ENCODE measurements around the gene RNH1. TPM values are rescaled to one million over a fixed set of nuclear protein-coding genes. Genes with fewer than 3 reads are reported as not detected.

Gene RNH1
- total RNA-seq, 1 experiment from 2014 or later, result 832 TPM

GRCh38 chr11:540583-541432 is 33.8 kb upstream of the RNH1 start:
- no peaks in the 10 kb centered on the region for H3K36me3 ChIP-seq
- H3K4me3 ChIP-seq, result no peak overlapping the region
- H3K9me3 ChIP-seq, result no peaks in the 10 kb centered on the region
- H3K27me3 ChIP-seq, result no peaks in the 10 kb centered on the region
- DNase-seq, result no peak

DNA sequence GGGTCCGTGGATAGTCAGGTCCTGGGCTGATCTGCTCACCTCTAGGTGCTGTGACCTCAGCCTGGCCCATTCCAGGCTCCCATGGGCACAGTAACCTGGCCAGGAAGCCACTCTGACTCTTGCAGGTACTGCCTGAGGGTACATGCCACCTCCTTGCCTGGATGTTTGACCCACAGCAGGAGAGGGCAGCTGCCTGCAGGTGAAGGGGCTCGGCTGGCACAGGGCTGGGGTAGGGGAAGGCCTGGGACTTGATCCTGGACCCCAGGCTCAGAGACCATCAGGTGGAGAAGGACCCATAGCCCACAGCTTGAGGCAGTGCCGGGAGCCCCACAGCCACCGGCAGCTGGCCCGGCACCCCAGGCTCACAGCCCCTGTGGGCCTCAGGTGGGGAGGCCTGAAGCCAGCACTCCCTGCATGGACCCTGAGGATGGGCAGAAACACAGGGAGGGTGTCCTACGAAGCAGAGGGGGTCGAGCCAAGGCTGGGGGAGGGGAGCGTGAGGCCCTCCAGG is 33.0 kb upstream of the RNH1 start:
- Histone ChIP-seq H3K9me3 (no peaks in the 10 kb centered on the region), H3K36me3 (no peaks in the 10 kb centered on the region), H3K4me3 (no peak overlapping the region), H3K27me3 (no peaks in the 10 kb centered on the region)
- no peak for DNase-seq

DNA sequence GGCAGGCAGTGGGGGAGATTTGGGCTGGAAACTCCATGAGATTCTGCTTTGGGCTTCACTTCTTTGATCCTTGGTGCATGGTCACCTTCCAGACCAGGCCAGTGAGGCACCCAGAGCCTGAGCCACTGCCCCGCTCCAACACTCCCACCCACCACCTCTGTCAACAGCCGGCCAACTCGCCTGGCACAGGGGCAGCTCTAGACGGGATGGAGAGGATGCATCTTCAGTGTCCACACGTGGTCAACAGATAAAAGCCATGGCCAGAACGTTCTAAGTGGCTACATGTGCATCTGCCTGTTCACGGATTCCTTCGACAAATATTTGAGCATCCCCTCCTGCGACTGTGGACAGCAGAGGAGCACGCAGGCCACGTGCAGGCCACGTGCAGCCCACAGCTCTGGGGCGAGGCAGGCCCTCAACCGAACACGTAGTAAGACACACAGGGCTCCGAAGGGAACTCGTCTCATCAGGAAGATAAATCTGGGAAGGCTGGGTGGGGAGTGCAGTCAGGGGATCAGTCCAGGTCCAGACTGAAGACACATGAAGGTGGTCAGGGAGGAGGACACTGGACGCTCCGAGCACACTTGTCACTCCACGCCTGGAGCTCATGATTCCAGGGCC is 31.5 kb upstream of the RNH1 start:
- H3K4me3 ChIP-seq, result no peak overlapping the region
- H3K36me3 ChIP-seq, result peaks cover 11% of the 10 kb centered on the region
- DNase-seq, result no peak
- no peaks in the 10 kb centered on the region for H3K27me3 ChIP-seq
- no peaks in the 10 kb centered on the region for H3K9me3 ChIP-seq

DNA sequence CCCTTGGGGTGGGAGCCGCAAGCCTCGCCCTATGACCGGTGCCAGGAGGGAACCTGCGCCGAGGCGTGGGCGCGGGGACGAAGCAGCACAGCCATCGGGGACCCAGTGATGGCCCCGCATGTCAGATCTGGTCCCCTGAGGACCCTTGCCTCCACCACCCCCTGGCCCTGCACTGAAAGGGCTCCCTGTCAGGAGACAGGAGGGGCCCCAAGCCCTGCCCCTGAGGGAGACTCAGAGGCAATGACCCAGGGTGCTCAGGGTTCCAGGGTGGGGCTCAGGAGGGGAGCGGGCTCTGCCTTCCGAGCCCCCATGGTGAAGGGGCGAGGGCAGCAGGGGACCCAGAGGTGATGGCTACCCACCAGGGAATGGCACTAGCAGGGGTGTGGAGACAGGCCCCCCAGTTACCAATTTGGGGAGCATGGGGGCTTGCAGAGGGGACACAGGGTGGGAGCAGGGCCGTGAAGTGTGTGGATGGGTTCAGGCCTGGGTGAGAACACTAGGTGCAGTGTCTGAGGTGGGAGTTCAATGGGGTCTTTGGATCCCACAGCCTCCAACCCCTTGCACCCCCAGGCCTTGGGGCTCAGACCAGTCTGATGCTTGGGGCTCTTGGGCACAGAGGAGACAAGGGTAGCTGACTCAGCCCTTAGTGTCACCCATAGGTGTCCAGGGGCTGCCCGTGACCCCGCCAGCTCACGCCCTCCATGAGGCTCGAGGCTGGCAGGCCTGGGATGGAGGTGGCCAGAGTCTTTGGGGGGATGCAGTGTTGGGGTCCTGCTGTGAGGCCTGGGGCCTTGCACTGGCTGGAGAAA is 30.8 kb upstream of the RNH1 start:
- no peaks in the 10 kb centered on the region for H3K27me3 ChIP-seq
- no peaks in the 10 kb centered on the region for H3K9me3 ChIP-seq
- DNase-seq, result no peak
- H3K4me3 ChIP-seq, result no peak overlapping the region
- peaks cover 18% of the 10 kb centered on the region for H3K36me3 ChIP-seq

- H3K9me3 ChIP-seq, result no peaks in the 10 kb centered on the region
- peaks cover 26% of the 10 kb centered on the region for H3K36me3 ChIP-seq
- DNase-seq, result no peak
- peak within 1 kb of the TSS; percentile 75 for H3K4me3 ChIP-seq
- H3K27me3 ChIP-seq, result no peaks in the 10 kb centered on the region
These were observed 30.0 kb upstream of the RNH1 start, which contains the start of gene LRRC56 for GRCh38 chr11:536841-537621. TSS of gene LRRC56 (plus strand) at chr11:537527. CDS start at chr11:540685, 3,158 bp downstream.

- H3K9me3 ChIP-seq, result no peaks in the 10 kb centered on the region
- H3K4me3 ChIP-seq, result peak within 1 kb of the TSS; percentile 84
- no peaks in the 10 kb centered on the region for H3K27me3 ChIP-seq
- peak; percentile 93 for DNase-seq
- peaks cover 34% of the 10 kb centered on the region for H3K36me3 ChIP-seq
These were observed 28.7 kb upstream of the RNH1 start, which contains the start of gene HRAS for GRCh38 chr11:535519-536454. TSS of gene HRAS (minus strand) at chr11:535576.

DNA sequence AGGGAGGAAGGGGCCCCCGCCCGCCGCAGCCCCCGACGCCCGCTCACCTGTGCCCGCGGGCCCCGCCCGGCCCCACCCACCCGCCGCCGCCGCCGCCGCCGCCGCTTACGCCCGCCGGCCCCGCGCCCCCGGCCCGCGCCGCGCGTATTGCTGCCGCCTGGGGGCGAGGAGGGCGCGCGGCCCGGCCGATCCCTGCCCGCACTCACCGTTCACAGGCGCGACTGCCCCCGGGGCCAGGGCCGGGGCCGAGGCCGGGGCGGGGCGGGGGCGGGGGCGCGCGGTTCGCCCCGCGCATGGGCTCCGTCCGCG is 28.1 kb upstream of the RNH1 start:
- no peak for DNase-seq
- Histone ChIP-seq H3K27me3 (no peaks in the 10 kb centered on the region), H3K9me3 (no peaks in the 10 kb centered on the region), H3K36me3 (peaks cover 34% of the 10 kb centered on the region), H3K4me3 (peak overlapping the region; percentile 84; the same call in 1 of the 2 replicates)

DNA sequence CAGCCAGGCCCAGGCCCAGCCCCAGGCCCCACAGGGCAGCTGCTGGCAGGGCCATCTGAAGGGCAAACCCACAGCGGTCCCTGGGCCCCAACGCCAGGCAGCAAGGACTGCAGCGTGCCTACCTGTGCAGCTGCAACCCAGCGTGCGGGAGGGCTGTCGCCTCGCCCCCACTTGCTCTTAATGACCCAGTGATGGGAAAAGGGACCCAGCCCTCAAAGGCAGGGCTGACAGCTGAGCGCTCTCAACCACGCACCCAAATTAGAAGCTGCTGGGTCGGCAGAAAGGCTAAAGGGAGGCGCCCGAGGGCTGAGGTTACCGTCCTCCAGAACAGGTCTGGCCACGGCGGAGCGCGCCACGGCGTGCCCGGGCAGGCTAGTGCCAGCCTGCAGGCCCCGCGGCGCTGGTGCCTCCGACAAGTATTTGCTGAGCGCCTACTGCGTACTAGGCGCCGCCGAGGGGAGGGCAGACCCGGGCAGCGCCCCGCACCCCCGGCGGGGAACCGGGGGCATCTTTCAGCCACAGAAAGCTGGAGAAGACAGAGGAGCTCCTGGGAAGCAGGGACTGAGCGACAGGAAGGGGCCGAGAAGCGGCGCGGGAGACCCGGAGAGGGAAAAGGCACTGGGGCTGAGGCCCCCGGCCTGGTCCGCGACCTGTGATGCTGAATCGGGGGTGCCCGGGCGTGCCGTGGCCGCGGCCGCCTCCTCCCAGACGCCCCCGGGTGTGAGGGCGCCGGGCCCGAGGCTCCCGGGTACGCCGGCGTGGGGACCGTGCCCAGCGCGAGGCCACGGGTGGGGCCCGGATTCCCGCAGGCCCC is 27.6 kb upstream of the RNH1 start:
- Histone ChIP-seq H3K27me3 (no peaks in the 10 kb centered on the region), H3K4me3 (peak overlapping the region; percentile 84), H3K36me3 (peaks cover 34% of the 10 kb centered on the region), H3K9me3 (no peaks in the 10 kb centered on the region)
- peak; percentile 43 for DNase-seq

DNA sequence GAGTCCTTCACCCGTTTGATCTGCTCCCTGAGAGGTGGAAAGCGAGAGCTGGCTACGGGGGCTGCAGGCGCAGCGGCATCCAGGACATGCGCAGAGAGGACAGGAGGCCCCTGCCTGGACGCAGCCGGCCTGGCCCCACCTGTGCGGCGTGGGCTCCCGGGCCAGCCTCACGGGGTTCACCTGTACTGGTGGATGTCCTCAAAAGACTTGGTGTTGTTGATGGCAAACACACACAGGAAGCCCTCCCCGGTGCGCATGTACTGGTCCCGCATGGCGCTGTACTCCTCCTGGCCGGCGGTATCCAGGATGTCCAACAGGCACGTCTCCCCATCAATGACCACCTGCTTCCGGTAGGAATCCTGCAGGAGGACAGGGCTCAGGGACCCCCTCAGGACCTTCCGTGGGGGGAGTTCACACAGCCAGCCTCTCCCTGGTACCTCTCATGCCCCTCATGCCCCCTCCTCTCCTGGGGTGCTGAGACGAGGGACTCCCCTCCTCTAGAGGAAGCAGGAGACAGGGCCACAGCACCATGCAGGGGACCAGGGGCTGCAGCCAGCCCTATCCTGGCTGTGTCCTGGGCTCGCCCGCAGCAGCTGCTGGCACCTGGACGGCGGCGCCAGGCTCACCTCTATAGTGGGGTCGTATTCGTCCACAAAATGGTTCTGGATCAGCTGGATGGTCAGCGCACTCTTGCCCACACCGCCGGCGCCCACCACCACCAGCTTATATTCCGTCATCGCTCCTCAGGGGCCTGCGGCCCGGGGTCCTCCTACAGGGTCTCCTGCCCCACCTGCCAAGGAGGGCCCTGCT is 26.7 kb upstream of the RNH1 start:
- no peaks in the 10 kb centered on the region for H3K9me3 ChIP-seq
- DNase-seq, result no peak
- peak overlapping the region; percentile 84 for H3K4me3 ChIP-seq
- no peaks in the 10 kb centered on the region for H3K27me3 ChIP-seq
- peaks cover 34% of the 10 kb centered on the region for H3K36me3 ChIP-seq

GRCh38 chr11:532986-533585 is 26.0 kb upstream of the RNH1 start:
- no peak for DNase-seq
- no peaks in the 10 kb centered on the region for H3K27me3 ChIP-seq
- no peak overlapping the region for H3K4me3 ChIP-seq
- peaks cover 34% of the 10 kb centered on the region for H3K36me3 ChIP-seq
- no peaks in the 10 kb centered on the region for H3K9me3 ChIP-seq

GRCh38 chr11:532527-532985 is 25.5 kb upstream of the RNH1 start:
- no peak overlapping the region for H3K4me3 ChIP-seq
- DNase-seq, result no peak
- H3K36me3 ChIP-seq, result peaks cover 34% of the 10 kb centered on the region
- no peaks in the 10 kb centered on the region for H3K27me3 ChIP-seq
- no peaks in the 10 kb centered on the region for H3K9me3 ChIP-seq

DNA sequence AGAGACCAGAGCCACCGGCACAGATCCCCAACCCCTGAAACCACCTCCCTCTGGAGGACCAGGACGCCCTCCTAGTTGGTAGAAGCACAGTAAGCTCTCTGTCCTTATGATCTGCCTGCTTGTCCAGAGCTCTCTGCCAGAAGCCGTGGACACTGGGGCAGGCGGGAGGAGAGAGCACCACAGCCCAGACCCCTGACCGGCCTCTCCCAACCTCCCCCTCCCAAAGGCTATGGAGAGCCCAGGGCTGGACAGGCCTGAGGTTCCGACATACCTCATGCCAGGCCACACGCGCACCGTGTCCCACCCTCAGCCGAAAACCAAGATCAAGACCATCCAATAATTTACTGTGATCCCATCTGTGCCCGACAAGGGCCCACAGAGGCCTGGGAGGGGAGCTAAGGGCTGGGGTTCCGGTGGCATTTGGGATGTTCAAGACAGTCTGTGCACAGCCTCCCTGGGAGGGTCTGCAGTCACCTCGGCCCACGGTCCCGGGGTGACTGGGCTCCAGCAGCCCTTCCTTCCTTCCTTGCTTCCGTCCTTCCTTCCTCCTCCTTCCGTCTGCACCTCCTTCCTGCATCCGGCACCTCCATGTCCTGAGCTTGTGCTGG is 25.0 kb upstream of the RNH1 start:
- Histone ChIP-seq H3K4me3 (no peak overlapping the region), H3K27me3 (no peaks in the 10 kb centered on the region), H3K9me3 (no peaks in the 10 kb centered on the region), H3K36me3 (peaks cover 34% of the 10 kb centered on the region)
- DNase-seq, result no peak

Measured in MG63 (cell line).